Articular chondrocyte of knee joint (primary cell): Measurements from ENCODE around the gene CKS1B. TPM values are rescaled to one million over a fixed set of nuclear protein-coding genes. Genes with fewer than 3 reads are reported as not detected.

Source experiments
- small RNA-seq: library from RNA; depleted of rRNA; stranded (forward); fragments of <200 nt; gene quantifications from one replicate; pipeline ENCODE3, GENCODE V24; 2012
- total RNA-seq: library from RNA; depleted of rRNA; stranded (reverse); fragments of >200 nt; gene quantifications from 2 replicates; pipeline ENCODE4 v1.2.3, GENCODE V29; 2012

CKS1B gene
- total RNA-seq, result 31.5 and 40.9 TPM in 2 replicates

DNA sequence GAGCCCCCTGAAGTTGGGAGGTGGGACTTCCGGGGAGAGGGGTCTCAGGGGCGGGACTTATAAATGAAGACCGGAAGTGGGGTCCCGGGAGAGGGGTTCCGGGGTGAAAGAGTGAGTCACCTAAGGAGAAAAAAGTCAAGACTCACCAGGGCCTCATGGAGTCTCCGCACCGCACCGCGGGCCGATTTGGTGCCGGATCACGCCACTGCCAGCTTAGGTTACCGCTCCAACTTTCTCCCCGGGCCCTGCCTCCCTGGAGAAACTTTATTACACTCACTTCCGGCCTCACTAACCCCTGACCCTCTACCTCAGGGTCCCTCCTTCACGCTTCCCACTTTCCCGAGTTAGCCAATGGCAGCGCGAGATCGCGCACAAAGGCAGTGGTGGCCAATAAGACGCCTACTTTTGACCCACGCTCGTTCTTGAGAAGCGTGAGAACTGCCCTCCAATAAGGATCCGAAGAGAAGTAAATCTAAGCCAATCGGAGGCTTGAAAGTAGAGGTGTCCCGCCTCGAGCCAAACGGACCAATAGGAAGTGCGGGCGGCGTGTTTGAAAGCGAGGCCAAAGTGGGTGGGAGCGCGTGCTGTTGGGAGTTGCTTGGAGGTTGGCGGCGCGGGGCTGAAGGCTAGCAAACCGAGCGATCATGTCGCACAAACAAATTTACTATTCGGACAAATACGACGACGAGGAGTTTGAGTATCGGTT, at the start of gene CKS1B:
Gene CKS1B, plus strand, starts transcription at position 580 of the 706 bp plus-strand sequence. Its CDS starts 65 bp downstream, at position 645.

DNA sequence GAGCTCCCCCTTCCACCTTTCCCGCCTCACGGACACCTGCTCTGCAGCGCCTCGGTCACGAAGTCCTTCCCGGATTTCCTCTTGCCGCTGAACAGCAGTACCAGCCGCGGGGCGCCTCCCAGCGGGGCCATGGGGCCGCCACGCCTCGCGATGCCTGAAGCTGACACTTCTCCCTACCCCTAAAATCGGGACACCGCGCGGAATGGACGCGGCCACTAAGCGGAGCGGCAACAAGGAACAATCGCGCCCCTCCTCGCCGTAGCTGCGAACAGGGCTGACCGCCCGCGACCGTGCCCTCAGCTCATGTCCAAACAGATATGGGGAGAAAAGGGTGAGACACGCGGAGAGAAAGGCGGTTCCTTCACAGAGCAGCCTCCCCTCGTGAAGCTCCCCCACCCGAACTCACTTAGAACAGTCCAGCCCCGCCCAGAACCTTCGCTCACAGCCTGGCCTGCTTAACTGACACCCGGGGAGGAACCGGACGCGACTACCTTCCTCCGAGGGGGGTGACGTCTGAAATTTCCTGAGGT, 37.9 kb upstream of the CKS1B start, which contains the start of gene PMVK:
Gene PMVK, minus strand, starts transcription at position 165 of the 530 bp plus-strand sequence. Its CDS starts 34 bp downstream, at position 131.

DNA sequence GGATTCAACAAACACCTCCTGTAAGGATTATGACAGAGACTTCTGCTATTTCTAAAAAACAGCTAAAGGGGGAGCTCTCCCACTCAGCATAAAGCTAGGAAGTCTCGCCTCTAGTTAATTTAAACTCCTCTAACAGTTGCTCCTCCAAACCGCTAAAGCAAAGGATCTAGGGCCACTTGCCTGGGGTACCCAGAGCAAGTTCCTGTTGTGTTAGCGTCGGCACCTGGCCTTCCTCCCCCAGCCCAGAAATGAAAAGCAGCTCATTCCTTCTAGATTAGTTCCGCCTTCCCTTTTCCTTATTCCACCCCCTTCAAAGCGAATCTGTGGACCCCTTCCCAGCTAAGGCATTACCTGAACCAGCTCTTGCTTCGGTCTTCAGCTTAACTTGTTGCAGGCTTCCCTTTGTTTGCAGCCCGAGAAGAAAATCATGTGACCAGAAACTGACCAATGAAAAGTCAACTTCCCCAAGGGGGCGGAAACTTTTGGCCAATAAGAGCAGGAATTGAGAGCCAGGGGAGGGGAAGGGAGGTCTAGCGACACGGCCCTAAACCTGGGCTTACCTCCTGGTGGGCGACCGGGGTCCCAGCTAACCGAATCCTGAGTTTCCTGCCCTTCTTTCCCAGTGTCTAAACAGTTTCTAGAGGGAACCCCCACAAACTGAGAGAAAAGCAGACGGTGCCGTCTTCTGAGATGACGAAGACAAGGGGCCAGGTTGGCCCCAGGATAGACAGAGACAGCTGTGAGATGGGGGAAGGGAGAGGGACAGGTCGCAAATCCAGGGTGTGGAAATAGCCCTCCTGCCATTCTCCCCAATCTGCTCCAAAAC, 18.6 kb upstream of the CKS1B start, which contains the start of gene PBXIP1:
Gene PBXIP1, minus strand, starts transcription at position 382 of the 826 bp plus-strand sequence. CDS start 2,378 bp downstream, outside the sequence.

GRCh38 chr1:154961207-154962155, 13.0 kb upstream of the CKS1B start, which contains the start of gene PYGO2:
PYGO2 (minus strand) TSS chr1:154961782; CDS start chr1:154961576, 206 bp downstream.

DNA sequence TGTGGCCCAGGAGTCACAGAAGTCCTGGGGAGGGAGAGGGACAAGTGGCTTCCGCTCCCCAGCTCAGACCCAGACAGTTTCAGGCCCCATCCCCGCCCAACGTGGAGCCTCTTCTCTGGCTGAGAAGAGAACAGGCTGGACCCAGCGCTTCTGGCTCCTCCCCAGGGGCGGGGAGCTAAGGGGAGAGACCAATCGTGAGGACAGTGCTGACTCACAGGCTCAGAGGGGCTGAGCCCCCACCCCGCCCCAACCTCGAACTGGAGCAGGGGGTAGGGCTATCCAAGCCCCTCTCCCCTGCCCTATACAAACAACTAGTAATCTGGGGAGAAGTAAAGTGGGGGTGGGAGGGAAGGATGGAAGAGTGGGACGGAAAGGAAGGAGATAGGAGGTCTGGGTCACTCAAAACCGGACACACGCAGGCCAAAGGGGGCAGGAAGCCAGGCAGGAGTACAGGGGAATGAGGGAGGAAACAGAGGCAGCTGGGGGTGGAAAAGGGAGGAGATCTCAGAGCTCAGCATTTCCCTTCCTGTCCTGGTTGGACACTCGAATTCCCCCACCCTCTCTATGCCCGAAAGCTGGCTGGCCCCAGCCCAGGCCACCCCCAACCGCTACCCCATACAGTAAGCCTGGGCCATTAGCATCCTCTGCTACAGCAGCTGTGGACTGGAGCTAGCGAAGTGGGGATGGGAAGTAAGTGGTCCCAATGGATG, 3.7 kb upstream of the CKS1B start, which contains the start of gene SHC1:
Gene SHC1, minus strand, starts transcription at position 117 of the 710 bp plus-strand sequence. CDS start 221 bp downstream, outside the sequence.

DNA sequence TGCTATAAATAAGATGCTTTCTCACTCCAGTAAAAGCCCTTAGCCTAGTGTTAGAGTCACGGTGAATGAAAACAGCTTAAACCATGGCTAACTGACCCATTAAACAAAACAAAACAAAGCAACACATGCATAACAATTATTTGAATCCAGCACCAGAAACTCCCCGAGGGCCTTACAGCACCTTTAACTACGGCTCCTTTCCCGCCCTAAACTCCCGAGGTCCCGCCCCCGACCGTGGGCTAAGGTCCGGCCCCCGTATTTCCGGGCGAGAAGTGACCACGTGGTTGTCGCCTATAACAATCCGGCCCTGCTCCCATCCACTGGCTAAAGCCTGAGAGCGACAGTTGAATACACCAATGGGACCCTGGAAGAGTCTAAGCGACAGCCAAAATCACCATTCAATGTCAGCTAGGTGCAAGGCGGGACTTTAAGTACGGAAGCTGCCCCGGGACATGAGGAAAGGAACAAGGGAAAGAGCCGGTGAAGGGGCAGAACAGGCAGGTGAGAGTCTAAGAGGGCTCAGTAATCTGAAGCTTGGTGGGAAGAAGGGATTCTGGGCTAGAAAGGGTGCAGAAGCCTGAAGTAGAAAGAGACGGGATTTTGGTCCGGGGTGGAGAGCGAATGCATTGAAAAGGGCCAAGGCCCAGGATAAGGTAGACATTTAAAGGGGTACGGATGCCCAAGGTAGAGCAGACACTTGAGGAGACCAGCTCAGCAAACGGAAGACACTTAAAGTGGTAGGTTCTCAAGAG, 8.6 kb downstream of the CKS1B start, which contains the start of gene FLAD1:
Gene FLAD1, plus strand, starts transcription at position 448 of the 752 bp plus-strand sequence. CDS start 351 bp downstream, outside the sequence.

GRCh38 chr1:154993572-154994268, 19.2 kb downstream of the CKS1B start, which contains the start of gene LENEP:
LENEP (plus strand) TSS chr1:154993586; CDS start chr1:154993608, 22 bp downstream.

GRCh38 chr1:155002464-155003226, 28.2 kb downstream of the CKS1B start, which contains the start of gene ZBTB7B:
ZBTB7B (plus strand) TSS chr1:155002802; CDS start chr1:155014661, 11,859 bp downstream.

Small RNA genes within 50 kb of the gene (small RNA-seq; reads per million reads assigned to genes)
- gene MIR4258, result not detected
- gene RF00017, result not detected

Other genes starting within 250 kb of the CKS1B start
- gene KCNN3, start 104.4 kb upstream of the CKS1B start, total RNA-seq, result under 0.01 and 0.11 TPM in 2 replicates
- 8.4 and 9.5 TPM in 2 replicates for gene PMVK, start 38.0 kb upstream of the CKS1B start, total RNA-seq
- 35.8 and 36.8 TPM in 2 replicates for gene PBXIP1, start 18.6 kb upstream of the CKS1B start, total RNA-seq
- gene PYGO2, start 12.9 kb upstream of the CKS1B start, total RNA-seq, result 11.6 and 13.8 TPM in 2 replicates
- 211 and 219 TPM in 2 replicates for gene SHC1, start 3.9 kb upstream of the CKS1B start, total RNA-seq
- 13.1 and 13.6 TPM in 2 replicates for gene FLAD1, start 8.7 kb downstream of the CKS1B start, total RNA-seq
- not detected in 2 replicates for gene LENEP, start 18.9 kb downstream of the CKS1B start, total RNA-seq
- 14.4 and 20.6 TPM in 2 replicates for gene ZBTB7B, start 28.1 kb downstream of the CKS1B start, total RNA-seq
- 0.11 TPM in 1 of 2 replicates, not detected in the other for gene DCST2, start 59.1 kb downstream of the CKS1B start, total RNA-seq
- not detected in 2 replicates for gene DCST1, start 59.1 kb downstream of the CKS1B start, total RNA-seq
- gene ADAM15, start 76.6 kb downstream of the CKS1B start, total RNA-seq, result 82.4 and 87.7 TPM in 2 replicates
- gene EFNA4, start 89.1 kb downstream of the CKS1B start, total RNA-seq, result 3.0 and 3.7 TPM in 2 replicates
- 0.65 and 1.6 TPM in 2 replicates for gene EFNA3, start 104.2 kb downstream of the CKS1B start, total RNA-seq
- gene EFNA1, start 153.2 kb downstream of the CKS1B start, total RNA-seq, result 1.9 and 5.2 TPM in 2 replicates
- 37.9 and 46.4 TPM in 2 replicates for gene SLC50A1, start 161.2 kb downstream of the CKS1B start, total RNA-seq
- gene DPM3, start 165.8 kb downstream of the CKS1B start, total RNA-seq, result 19.2 and 39.6 TPM in 2 replicates
- 96.1 and 111 TPM in 2 replicates for gene KRTCAP2, start 198.6 kb downstream of the CKS1B start, total RNA-seq
- 2.0 and 3.5 TPM in 2 replicates for gene TRIM46, start 199.2 kb downstream of the CKS1B start, total RNA-seq
- 47.7 and 72.1 TPM in 2 replicates for gene THBS3, start 233.2 kb downstream of the CKS1B start, total RNA-seq
- 33.8 and 37.4 TPM in 2 replicates for gene MTX1, start 234.0 kb downstream of the CKS1B start, total RNA-seq